Mucosa of stomach (tissue), 1 donor: ENCODE data around the gene GSTM2.
"Not testable (repeated sequence)": the region's sequence is repeated elsewhere in the genome, so short reads cannot be mapped to it uniquely, and the experiment has no call there.

Experiments used
- H3K27me3 ChIP-seq: one replicate; pipeline ENCODE4 v1.7.0; 2013; ENCODE audit warnings: mild to moderate bottlenecking, low read length; ENCODE audit not compliant: control insufficient read depth, insufficient read depth
- H3K36me3 ChIP-seq: one replicate; pipeline ENCODE4 v1.7.0; 2013; ENCODE audit warnings: low read length; ENCODE audit not compliant: control insufficient read depth, insufficient read depth
- H3K4me1 ChIP-seq: one replicate; pipeline ENCODE4 v1.7.0; 2013; ENCODE audit warnings: mild to moderate bottlenecking, low read length; ENCODE audit not compliant: control insufficient read depth, insufficient read depth
- H3K4me3 ChIP-seq: one replicate; pipeline ENCODE4 v1.7.0; 2013; ENCODE audit warnings: low read length
- H3K9ac ChIP-seq: one replicate; pipeline ENCODE4 v1.7.0; 2013; ENCODE audit warnings: mild to moderate bottlenecking, low read length, moderate library complexity
- H3K9me3 ChIP-seq: one replicate; pipeline ENCODE4 v1.7.0; 2013; ENCODE audit warnings: mild to moderate bottlenecking, low read length, moderate library complexity; ENCODE audit not compliant: control insufficient read depth
- donor health status: Pancreatic carcinoma.

GSTM2 gene

GRCh38 chr1:109659145-109659544 lies 8.7 kb upstream of the GSTM2 start:
- Histone ChIP-seq H3K9me3 (no peaks in the 10 kb centered on the region), H3K36me3 (no peaks in the 10 kb centered on the region), H3K9ac (no peak overlapping the region), H3K4me3 (no peak overlapping the region), H3K4me1 (peaks cover 7% of the 10 kb centered on the region), H3K27me3 (no peaks in the 10 kb centered on the region)

- Histone ChIP-seq H3K36me3 (no peaks in the 10 kb centered on the region), H3K4me1 (peaks cover 5% of the 10 kb centered on the region), H3K4me3 (no peak overlapping the region), H3K27me3 (no peaks in the 10 kb centered on the region), H3K9me3 (no peaks in the 10 kb centered on the region), H3K9ac (no peak overlapping the region)
Measured at GRCh38 chr1:109659997-109660690, 7.7 kb upstream of the GSTM2 start.

GRCh38 chr1:109660691-109661026 lies 7.2 kb upstream of the GSTM2 start:
- H3K36me3 ChIP-seq, H3K9ac ChIP-seq: not testable (repeated sequence)

GRCh38 chr1:109661391-109661790 lies 6.5 kb upstream of the GSTM2 start:
- Histone ChIP-seq H3K4me1 (no peaks in the 10 kb centered on the region), H3K4me3 (no peak overlapping the region), H3K9ac (no peak overlapping the region), H3K36me3 (no peaks in the 10 kb centered on the region), H3K9me3 (no peaks in the 10 kb centered on the region), H3K27me3 (no peaks in the 10 kb centered on the region)

More at GRCh38 chr1:109660691-109661026, 7.2 kb upstream of the GSTM2 start:
- not testable (repeated sequence) for H3K9me3 ChIP-seq, H3K4me3 ChIP-seq, H3K4me1 ChIP-seq, H3K27me3 ChIP-seq

- Histone ChIP-seq H3K27me3 (no peaks in the 10 kb centered on the region), H3K9me3 (no peaks in the 10 kb centered on the region), H3K4me3 (no peak overlapping the region), H3K36me3 (no peaks in the 10 kb centered on the region), H3K9ac (no peak overlapping the region), H3K4me1 (no peaks in the 10 kb centered on the region)
Measured at GRCh38 chr1:109664671-109665070, 3.2 kb upstream of the GSTM2 start.

GRCh38 chr1:109668123-109668775 lies 392 bp downstream of the GSTM2 start:
- Histone ChIP-seq H3K4me1 (no peaks in the 10 kb centered on the region), H3K9me3 (no peaks in the 10 kb centered on the region), H3K4me3 (no peak overlapping the region), H3K27me3 (no peaks in the 10 kb centered on the region), H3K9ac (peak overlapping the region; percentile 3), H3K36me3 (no peaks in the 10 kb centered on the region)

- H3K27me3 ChIP-seq: no peaks in the 10 kb centered on the region
- no peaks in the 10 kb centered on the region for H3K4me1 ChIP-seq
- H3K36me3 ChIP-seq: no peaks in the 10 kb centered on the region
- H3K9ac ChIP-seq: no peak overlapping the region
- no peaks in the 10 kb centered on the region for H3K9me3 ChIP-seq
- H3K4me3 ChIP-seq: no peak overlapping the region
Measured at GRCh38 chr1:109669246-109669948, 1.5 kb downstream of the GSTM2 start.

GRCh38 chr1:109669949-109670302 lies 2.1 kb downstream of the GSTM2 start:
- H3K4me3 ChIP-seq, H3K36me3 ChIP-seq, H3K9me3 ChIP-seq, H3K27me3 ChIP-seq, H3K9ac ChIP-seq, H3K4me1 ChIP-seq: not testable (repeated sequence)

- Histone ChIP-seq H3K4me1 (no peaks in the 10 kb centered on the region), H3K4me3 (no peak overlapping the region), H3K27me3 (no peaks in the 10 kb centered on the region), H3K9ac (no peak overlapping the region), H3K9me3 (no peaks in the 10 kb centered on the region), H3K36me3 (no peaks in the 10 kb centered on the region)
Measured at GRCh38 chr1:109671067-109671466, 3.2 kb downstream of the GSTM2 start.

GRCh38 chr1:109673861-109674260 lies 6.0 kb downstream of the GSTM2 start:
- not testable (repeated sequence) for H3K4me3 ChIP-seq, H3K9ac ChIP-seq, H3K4me1 ChIP-seq, H3K36me3 ChIP-seq, H3K9me3 ChIP-seq, H3K27me3 ChIP-seq

- not testable (repeated sequence) for H3K9ac ChIP-seq
Measured at GRCh38 chr1:109676683-109677381, 9.0 kb downstream of the GSTM2 start.

GRCh38 chr1:109677459-109677858 lies 9.6 kb downstream of the GSTM2 start:
- Histone ChIP-seq H3K27me3 (no peaks in the 10 kb centered on the region), H3K9ac (no peak overlapping the region), H3K36me3 (no peaks in the 10 kb centered on the region), H3K4me1 (no peaks in the 10 kb centered on the region), H3K9me3 (no peaks in the 10 kb centered on the region), H3K4me3 (no peak overlapping the region)

More at GRCh38 chr1:109676683-109677381, 9.0 kb downstream of the GSTM2 start:
- not testable (repeated sequence) for H3K4me3 ChIP-seq, H3K9me3 ChIP-seq, H3K27me3 ChIP-seq, H3K4me1 ChIP-seq, H3K36me3 ChIP-seq
